GM18507 (cell line): ENCODE results near the gene DPP10.

ENCODE experiments used
- DNase-seq: peaks from one replicate; pipeline ENCODE4 v3.0.0; 2011; ENCODE audit warnings: low read depth; ENCODE audit not compliant: insufficient read length; ENCODE audit errors: extremely low spot score
- FAIRE-seq: peaks from 2 replicates; lab custom pipeline; 2011; peaks lifted over from hg19 to GRCh38; lab: Jason Lieb, UNC

Gene DPP10

GRCh38 chr2:115294999-115295398, 852.6 kb downstream of the DPP10 start:
- DNase-seq (no peak), FAIRE-seq (no peak)

- DNase-seq (no peak), FAIRE-seq (no peak)
These were observed 854.6 kb downstream of the DPP10 start for GRCh38 chr2:115297056-115297455.

- FAIRE-seq, result no peak
These were observed 856.8 kb downstream of the DPP10 start for GRCh38 chr2:115299199-115299598.

GRCh38 chr2:115305712-115306111, 863.3 kb downstream of the DPP10 start:
- FAIRE-seq, result no peak

More at GRCh38 chr2:115299199-115299598, 856.8 kb downstream of the DPP10 start:
- DNase-seq, result no peak

GRCh38 chr2:115314119-115314518, 871.7 kb downstream of the DPP10 start:
- no peak for DNase-seq
- no peak for FAIRE-seq

More at GRCh38 chr2:115305712-115306111, 863.3 kb downstream of the DPP10 start:
- DNase-seq, result no peak

- FAIRE-seq (no peak), DNase-seq (no peak)
These were observed 884.6 kb downstream of the DPP10 start for GRCh38 chr2:115327061-115327460.

- FAIRE-seq (no peak), DNase-seq (no peak)
These were observed 917.1 kb downstream of the DPP10 start for GRCh38 chr2:115359550-115359949.

GRCh38 chr2:115364093-115364492, 921.7 kb downstream of the DPP10 start:
- DNase-seq, result no peak
- no peak for FAIRE-seq

GRCh38 chr2:115369400-115369799, 927.0 kb downstream of the DPP10 start:
- FAIRE-seq (no peak), DNase-seq (no peak)

GRCh38 chr2:115374981-115375380, 932.5 kb downstream of the DPP10 start:
- no peak for DNase-seq
- no peak for FAIRE-seq

- DNase-seq, result no peak
These were observed 942.0 kb downstream of the DPP10 start for GRCh38 chr2:115384399-115384798.

GRCh38 chr2:115386465-115386864, 944.0 kb downstream of the DPP10 start:
- FAIRE-seq, result no peak
- no peak for DNase-seq

More at GRCh38 chr2:115384399-115384798, 942.0 kb downstream of the DPP10 start:
- FAIRE-seq, result no peak

- FAIRE-seq (no peak), DNase-seq (no peak)
These were observed 946.6 kb downstream of the DPP10 start for GRCh38 chr2:115389024-115389423.

- DNase-seq (no peak), FAIRE-seq (no peak)
These were observed 947.6 kb downstream of the DPP10 start for GRCh38 chr2:115389898-115390565.

GRCh38 chr2:115396579-115396978, 954.1 kb downstream of the DPP10 start:
- no peak for DNase-seq
- no peak for FAIRE-seq

- DNase-seq (no peak), FAIRE-seq (no peak)
These were observed 958.5 kb downstream of the DPP10 start for GRCh38 chr2:115400940-115401339.

- DNase-seq (no peak), FAIRE-seq (no peak)
These were observed 970.1 kb downstream of the DPP10 start for GRCh38 chr2:115412501-115412900.

- FAIRE-seq, result no peak
- DNase-seq, result no peak
These were observed 971.4 kb downstream of the DPP10 start for GRCh38 chr2:115413791-115414190.

- no peak for DNase-seq
- no peak for FAIRE-seq
These were observed 972.0 kb downstream of the DPP10 start for GRCh38 chr2:115414466-115414865.

- no peak for DNase-seq
- FAIRE-seq, result no peak
These were observed 979.7 kb downstream of the DPP10 start for GRCh38 chr2:115422004-115422634.

- no peak for FAIRE-seq
- DNase-seq, result no peak
These were observed 985.0 kb downstream of the DPP10 start for GRCh38 chr2:115427436-115427835.
